ENCODE data around the gene TLR10.

Gene TLR10

DNA sequence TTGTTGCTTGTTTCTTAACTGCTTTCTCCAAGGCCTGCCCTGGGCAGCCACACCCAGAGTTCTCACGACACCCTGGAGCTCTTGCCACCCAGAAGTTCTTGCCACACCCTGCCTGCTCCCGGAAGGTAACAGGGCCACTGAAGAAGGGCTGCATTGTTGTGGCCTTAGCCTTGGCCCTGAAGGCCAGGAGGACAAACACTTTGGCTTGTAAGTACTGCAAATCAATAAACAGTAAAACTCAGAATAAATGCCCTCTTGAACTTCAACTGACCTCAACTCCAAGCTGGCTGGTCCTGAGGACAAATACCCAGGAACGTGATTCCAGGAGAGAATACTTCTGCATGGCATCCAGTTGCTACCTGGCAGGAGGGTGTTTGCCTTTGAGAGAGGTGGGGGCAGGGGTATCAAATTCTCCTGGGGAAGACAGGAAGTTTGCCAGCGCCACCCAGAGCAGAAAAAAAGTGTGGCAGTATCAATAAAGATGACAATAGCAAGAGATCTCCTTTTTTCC, 54.1 kb downstream of the TLR10 start:
- DNase-seq (ENCODE audit: low spot score), result no peak

DNA sequence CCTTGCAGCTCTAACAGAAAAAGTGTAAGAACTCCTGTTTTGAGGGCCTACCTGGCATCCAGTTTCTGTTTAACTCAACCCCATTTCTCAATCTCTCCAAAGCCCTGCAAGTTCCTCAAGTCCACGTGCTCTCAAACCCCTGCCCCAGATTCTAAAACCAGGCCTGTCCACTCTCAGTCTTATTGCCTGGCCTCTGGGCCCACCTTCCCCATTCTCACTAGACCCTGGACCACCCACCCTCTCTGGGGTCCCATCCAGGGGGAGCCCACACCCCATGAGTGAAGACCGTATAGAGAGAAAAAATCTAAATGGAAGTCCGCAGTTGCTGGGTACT, 58.3 kb downstream of the TLR10 start:
- DNase-seq (ENCODE audit: low spot score), result no peak

DNA sequence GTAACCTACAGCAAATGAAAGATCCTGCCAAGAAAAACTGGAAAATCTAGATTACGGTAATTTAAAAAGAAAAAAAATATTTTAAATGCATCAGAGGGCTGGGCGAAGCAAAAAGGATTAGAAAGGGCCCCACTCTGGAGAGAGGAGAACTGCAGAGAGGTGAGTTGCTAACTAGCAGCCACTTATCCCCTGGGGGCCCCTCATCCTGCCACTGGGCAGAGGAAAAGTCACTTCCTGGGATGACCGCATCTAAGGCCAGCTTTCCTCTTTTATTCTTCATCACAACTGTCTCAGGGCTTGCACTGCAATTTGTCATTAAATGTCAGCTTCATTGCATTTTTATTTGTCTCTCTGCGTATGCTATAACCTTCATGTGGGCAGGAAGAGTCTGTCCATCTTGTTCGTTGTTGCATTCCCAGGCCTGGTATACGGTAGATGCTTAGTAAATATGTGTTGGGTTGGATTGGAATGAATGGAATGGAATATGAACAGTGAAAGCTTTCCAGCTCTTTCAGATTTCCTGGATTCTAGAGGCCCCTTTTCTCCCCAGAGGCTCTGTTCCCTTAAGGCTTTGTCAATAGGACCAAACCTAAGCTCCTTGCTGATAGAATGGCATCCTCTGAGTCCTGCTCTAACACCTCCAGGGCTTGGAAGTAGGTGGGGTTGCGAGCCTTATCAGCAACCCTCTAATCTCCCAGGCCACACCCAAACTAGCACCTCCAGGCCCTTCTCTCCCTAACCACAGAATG, 58.9 kb downstream of the TLR10 start:
- DNase-seq (ENCODE audit: low spot score), result peak; percentile 4

DNA sequence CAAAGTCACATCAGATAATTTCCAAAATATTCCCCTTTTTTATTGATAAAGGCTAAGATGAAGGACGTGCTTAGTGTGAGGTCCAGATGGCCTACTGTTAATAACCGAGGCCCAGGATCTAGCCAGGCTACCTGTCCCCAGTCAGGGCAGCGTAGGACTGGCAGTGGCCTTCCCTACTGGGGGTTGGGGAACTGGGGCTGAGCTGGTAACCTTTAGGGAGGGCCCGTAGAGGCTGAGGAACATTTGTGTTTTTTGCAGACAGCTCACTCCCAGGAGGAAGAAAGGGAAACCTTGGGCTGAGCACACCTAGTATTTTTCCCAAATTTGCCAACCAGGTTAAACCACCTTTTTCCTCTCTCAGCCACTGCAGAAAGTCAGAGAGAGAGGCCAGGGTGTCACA, 59.7 kb downstream of the TLR10 start:
- no peak for DNase-seq (ENCODE audit: low spot score)

Measured in AG08395 (cell line).